GM21360 (cell line): ENCODE data around the gene PRDM16.

Experiments
- ATAC-seq: cut with Tn5 transposase; IDR thresholded peaks from one replicate; pipeline ENCODE4 v1.9.1; 2021; ENCODE audit warnings: mild to moderate bottlenecking, moderate library complexity; ENCODE audit not compliant: unreplicated experiment

PRDM16 gene

DNA sequence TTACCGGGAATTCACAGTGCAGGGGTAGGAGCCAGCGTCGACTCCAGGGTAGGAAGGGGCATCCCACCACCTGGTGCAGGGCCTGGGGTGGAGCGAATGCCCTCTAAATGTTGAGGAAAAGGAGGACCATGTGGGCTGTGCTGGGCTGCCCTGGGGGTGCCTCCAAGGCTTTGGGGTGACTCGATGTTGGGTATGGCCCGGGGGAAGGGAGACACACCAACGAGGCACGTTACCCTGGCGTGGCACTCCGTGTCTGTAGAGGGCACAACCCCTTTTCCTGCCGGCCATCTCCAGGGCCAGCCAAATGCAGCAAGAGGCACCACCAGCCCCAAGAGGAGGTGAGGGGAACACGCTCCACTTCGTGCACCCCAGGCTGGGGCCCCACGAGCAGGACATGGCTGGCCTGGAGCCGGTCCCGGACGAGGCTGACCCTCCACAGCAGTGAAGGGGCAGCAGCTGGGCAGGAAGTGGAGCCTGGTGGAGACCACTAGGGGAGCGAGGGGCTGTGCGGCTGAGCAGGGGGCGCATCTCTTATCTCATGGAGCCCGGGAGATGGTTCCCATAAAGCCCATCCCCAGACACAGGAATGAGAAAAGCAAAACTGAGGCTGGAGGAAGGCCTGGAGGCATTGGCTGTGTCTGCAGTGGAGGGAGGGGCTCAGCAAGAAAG lies 36.5 kb upstream of the PRDM16 start:
- no peak for ATAC-seq

DNA sequence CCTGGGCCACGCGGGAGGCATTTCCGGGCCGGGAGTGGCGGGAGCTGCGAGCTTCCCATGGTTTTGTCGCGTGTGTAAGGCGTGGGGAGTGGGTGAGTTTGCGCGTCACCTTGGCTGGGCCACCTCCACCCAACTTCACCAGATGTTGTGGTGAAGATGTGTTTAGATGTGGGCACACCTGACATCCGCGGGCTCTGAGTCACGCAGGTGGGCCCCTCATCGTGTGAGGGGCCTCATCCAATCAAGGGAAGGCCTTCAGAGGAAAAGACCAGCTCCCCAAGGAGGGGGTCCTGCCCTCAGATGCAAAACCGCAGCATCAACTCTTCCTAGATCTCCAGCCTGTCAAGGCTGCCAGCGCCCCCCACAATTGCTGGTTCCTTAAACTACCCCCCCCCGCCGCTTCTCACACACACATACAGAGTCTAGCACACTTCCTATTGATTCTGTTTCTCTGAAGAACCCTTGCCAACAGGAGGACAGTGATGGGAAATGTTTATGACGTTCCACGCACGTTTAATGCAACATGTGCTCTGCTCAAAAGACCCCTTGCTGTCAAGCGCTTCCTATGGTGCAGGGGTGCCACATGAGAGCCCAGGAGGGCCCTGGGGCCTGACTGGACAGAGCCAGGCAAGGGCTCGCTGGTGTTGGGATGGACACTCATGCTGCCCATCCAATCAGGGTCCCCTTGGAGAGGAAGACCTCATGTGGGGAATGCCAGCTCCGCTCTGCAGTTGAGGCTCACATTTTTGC lies 35.8 kb upstream of the PRDM16 start:
- no peak for ATAC-seq

- no peak for ATAC-seq
These were observed 35.3 kb upstream of the PRDM16 start for GRCh38 chr1:3033790-3034090.

DNA sequence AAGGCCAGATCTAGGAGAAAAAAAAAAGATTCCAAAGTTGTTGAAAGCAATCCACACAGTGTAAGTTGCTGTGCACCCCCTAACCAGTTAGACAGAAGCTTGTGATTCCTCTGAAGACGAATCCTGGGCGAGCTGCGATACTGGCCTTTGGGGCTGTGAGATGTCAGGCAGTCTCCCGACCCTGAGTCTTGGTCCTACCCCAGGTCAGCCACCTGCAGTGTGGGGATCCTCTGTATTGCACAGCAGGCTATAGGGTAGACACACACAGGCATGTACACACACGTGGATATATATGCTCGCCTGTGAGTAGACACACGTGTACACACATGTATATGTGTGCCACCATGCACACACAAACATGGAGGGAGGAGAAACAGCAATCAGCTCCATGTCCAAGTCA lies 34.8 kb upstream of the PRDM16 start:
- ATAC-seq: no peak

DNA sequence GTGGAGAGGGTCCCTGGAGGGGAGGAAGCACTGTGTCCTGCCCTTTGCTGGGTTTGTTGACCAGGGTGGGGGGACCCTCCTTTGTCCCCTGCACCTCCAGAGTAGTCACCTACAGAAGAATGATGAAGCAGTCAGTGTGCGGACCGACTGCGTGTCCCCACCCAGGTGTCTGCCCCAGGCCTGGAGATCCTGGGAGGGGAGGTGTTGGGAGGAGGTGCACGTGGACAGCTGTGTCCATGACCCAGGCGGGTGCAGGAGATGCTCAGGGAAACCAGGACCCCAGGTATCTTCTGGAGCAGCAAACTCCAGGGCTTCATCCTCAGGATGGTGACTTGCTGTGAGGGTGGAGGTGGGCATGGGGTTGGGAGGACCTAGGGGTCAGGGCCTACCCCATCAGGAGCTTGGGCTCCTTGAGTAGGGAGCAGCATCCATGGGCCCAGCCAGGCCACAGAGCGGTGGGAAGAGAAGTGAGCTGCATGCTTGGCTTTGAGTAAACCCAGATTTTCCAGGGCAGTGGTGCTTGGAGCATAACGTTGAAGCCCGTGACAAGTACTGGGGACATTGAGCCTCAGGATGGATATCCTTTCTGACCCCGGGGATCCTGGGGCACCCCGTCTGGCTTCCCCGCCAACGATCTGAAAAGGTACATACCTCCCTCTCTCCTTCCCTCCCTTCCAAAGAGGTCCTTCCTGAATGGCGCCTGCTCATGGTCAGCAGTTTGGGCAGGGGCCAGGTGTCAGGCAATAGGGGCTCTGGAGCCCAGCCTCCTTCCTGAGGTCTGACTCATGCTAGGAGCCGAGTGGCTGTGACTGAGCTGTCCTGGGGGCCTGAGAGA lies 34.1 kb upstream of the PRDM16 start:
- ATAC-seq: no peak

GRCh38 chr1:3035563-3036446 lies 33.2 kb upstream of the PRDM16 start:
- no peak for ATAC-seq

GRCh38 chr1:3036447-3037280 lies 32.3 kb upstream of the PRDM16 start:
- ATAC-seq: no peak

- ATAC-seq: no peak
These were observed 31.5 kb upstream of the PRDM16 start for GRCh38 chr1:3037281-3038040.

DNA sequence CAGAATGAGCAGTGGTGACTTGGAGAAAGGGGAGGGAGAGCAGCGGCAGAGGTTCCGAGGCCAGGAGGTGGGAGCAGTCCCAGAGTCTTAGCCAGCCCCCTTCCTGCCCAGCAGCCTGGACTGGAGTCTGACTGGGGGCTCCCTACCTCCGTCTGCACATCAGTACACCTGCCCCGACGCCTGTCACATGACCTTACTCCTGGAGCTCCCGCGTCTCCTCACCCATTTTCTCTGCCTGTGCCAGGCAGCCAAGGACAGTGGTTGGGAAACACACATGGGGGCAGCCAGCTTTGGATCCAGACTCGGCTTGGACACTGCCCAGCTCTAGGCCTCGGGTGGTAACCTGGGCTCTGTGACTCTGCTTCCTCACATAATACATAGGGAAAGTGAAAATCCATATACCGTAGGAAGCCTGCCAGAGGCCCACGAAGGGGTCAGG lies 30.9 kb upstream of the PRDM16 start:
- ATAC-seq: no peak

DNA sequence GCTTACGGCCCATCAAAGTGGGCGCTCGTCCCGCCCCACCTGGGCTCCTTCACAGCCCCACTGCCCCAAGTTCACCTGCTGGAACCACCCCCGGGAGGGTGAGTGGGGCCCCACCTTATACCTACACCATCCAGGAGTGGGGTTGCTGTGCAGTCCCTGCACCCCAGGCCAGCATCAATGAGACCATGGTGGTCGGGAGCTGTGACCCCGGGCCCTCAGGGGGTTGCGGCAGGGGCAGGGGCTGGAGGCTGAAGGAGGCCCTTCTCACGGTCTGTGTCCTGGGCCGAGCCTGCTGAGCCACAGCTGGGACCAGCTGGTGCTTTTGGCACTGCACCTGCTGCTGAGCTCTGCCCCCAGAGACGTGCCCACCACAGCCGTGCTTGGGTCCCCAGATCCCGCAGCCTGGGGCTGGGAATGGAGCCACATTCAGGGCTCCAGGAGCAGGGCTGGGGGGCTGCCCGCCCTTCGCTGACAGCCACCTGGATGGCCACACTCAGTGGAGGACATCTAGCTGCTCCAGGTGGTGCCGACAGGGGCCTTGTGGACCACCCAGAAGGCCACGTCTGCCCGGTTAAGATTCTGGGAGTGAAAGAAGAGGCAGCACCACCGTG lies 30.3 kb upstream of the PRDM16 start:
- no peak for ATAC-seq

- ATAC-seq: no peak
These were observed 29.0 kb upstream of the PRDM16 start for GRCh38 chr1:3040004-3040403.

GRCh38 chr1:3042481-3042880 lies 26.5 kb upstream of the PRDM16 start:
- no peak for ATAC-seq

DNA sequence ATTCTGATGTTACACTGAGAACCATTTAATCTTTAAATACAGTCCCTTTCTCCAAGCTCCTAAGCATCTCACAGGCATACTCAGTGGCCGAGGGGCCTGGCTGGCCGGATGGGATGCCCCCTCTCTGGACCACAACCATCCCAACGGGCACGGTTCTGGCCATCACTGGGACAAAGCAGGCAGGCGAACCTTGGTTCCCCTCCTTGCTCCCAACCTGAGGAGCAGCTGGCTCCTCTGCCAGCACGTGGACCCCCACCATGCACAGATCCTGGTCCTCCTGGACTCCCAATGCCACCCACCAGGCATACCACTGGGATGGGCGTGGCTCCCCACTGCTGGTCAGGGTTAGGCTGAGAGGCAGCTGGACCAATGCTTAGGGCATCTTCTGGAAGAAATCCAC lies 19.8 kb upstream of the PRDM16 start:
- no peak for ATAC-seq

DNA sequence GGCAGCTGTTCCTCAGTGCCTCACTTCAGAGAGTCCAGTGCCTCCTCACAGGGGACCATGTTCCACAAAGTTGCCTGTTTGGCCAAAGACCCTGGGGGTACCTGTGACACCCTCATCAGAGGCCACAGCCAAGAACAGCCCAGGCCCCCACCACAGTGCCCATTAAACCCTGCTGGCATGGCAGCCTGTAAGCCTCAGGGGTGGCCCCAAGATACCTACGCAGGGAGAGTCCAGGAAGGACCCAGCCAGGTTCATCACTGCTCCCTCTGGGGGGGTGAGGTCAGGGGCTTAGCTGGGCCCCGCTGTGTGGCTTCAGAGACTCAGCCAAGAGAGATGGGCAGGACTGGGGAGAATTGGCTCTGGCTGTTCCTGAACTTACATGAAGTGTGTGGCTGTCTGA lies 19.1 kb upstream of the PRDM16 start:
- no peak for ATAC-seq

- ATAC-seq: no peak
These were observed 18.4 kb upstream of the PRDM16 start for GRCh38 chr1:3050603-3051002.

- no peak for ATAC-seq
These were observed 17.4 kb upstream of the PRDM16 start for GRCh38 chr1:3051270-3052268.

DNA sequence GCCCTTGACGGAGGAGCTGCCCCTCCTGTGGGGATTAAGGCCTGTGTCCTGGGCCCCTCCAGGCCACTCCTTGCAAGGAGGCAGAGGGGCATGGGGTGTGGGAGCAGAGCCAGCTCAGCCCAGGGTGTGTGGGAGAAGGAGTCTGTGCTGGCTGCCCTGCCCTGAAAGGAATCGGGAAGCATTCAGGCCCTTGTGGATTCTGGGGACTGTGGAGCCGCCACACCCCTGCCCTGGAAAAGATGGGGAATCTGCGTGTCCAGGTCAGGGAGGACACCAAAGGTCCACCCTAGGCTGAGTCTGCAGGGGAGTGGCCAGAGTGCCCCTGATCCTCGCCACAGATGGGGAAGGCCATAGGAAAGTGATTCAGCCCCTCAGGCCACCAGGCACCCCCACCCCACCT lies 16.5 kb upstream of the PRDM16 start:
- ATAC-seq: no peak
